Adrenal gland (tissue), 5 donors: ENCODE data around the gene APOO.

Experiments
- CTCF ChIP-seq, 6 experiments: fragments of 450-650 bp in 4 of 6; fragments of 200-600 bp in 2 of 6; sonication (generic) in 1 of 6; IDR thresholded peaks; 1 replicate in 5 of 6; 2 replicates in 1 of 6; pipeline versions ENCODE4 v1.5.1 to v1.8.0; 2016 to 2021; ENCODE audit warnings: antibody characterized with exemption in 6 of 6, mild to moderate bottlenecking in 2 of 6, moderate library complexity in 1 of 6
- POLR2A ChIP-seq, 2 donors: fragments of 450-650 bp; IDR thresholded peaks; one replicate each; pipeline ENCODE4 v1.6.1; 2017; ENCODE audit warnings: antibody characterized with exemption in 2 of 2, mild to moderate bottlenecking in 2 of 2, moderate library complexity in 1 of 2
- donor health status: DM: no; HTN: no; CAD: no.

GRCh38 chrX:23919148-23919547, 11.4 kb upstream of the APOO start:
- TF ChIP-seq CTCF (IDR thresholded peaks at IDR 0.05), result no peak
- TF ChIP-seq POLR2A (IDR thresholded peaks at IDR 0.05), result no peak
